H9 (cell line): Measurements from ENCODE around the gene NEUROD2. TPM values are rescaled to one million over a fixed set of nuclear protein-coding genes. Genes with fewer than 3 reads are reported as not detected.

ENCODE experiments used
- DNase-seq: peaks from one replicate; pipeline ENCODE4 v3.0.0-alpha.2; 2017
- H2AFZ ChIP-seq: one replicate; pipeline ENCODE4 v1.6.1; 2013; ENCODE audit warnings: mild to moderate bottlenecking, low read length, control low read depth, moderate library complexity
- H2AK5ac ChIP-seq: 2 replicates; pipeline ENCODE4 v1.6.1; 2013; ENCODE audit warnings: low read length, control low read depth, mixed read lengths; ENCODE audit not compliant: insufficient read length
- H2BK120ac ChIP-seq: one replicate; pipeline ENCODE4 v1.6.1; 2013; ENCODE audit warnings: low read depth, mild to moderate bottlenecking, low read length, control low read depth, inconsistent platforms; ENCODE audit not compliant: poor library complexity, severe bottlenecking
- H2BK12ac ChIP-seq: 2 replicates; pipeline ENCODE4 v1.6.1; 2013; ENCODE audit warnings: low read length, control low read depth, mixed read lengths, low read depth; ENCODE audit not compliant: insufficient read length
- H2BK15ac ChIP-seq: 2 replicates; pipeline ENCODE4 v1.6.1; 2013; ENCODE audit warnings: low read depth, low read length, control low read depth
- H2BK20ac ChIP-seq: one replicate; pipeline ENCODE4 v1.6.1; 2013; ENCODE audit warnings: low read depth, mild to moderate bottlenecking, low read length, control low read depth, inconsistent platforms; ENCODE audit not compliant: poor library complexity, severe bottlenecking
- H2BK5ac ChIP-seq: 2 replicates; pipeline ENCODE4 v1.6.1; 2013; ENCODE audit warnings: low read length, control low read depth, mixed read lengths; ENCODE audit not compliant: insufficient read length
- H3K14ac ChIP-seq: 2 replicates; pipeline ENCODE4 v1.6.1; 2013; ENCODE audit warnings: low read length, control low read depth; ENCODE audit not compliant: insufficient read depth
- H3K18ac ChIP-seq: 2 replicates; pipeline ENCODE4 v1.6.1; 2013; ENCODE audit warnings: low read depth, mild to moderate bottlenecking, mixed read lengths, low read length, control low read depth; ENCODE audit not compliant: insufficient read length
- H3K23ac ChIP-seq: 2 replicates; pipeline ENCODE4 v1.6.1; 2013; ENCODE audit warnings: low read length, control low read depth, mixed read lengths, low read depth; ENCODE audit not compliant: insufficient read length
- H3K23me2 ChIP-seq: 2 replicates; pipeline ENCODE4 v1.6.1; 2013; ENCODE audit warnings: low read depth, mild to moderate bottlenecking, mixed read lengths, low read length, control low read depth; ENCODE audit not compliant: insufficient read length, poor library complexity, severe bottlenecking
- H3K27ac ChIP-seq: 2 replicates; pipeline ENCODE4 v1.5.1; 2013; ENCODE audit warnings: low read length, control low read depth, mixed read lengths, low read depth; ENCODE audit not compliant: insufficient read length
- H3K27me3 ChIP-seq: 2 replicates; pipeline ENCODE4 v1.6.1; 2013; ENCODE audit warnings: low read length, control low read depth, inconsistent platforms; ENCODE audit not compliant: insufficient read depth
- H3K4ac ChIP-seq: 2 replicates; pipeline ENCODE4 v1.6.1; 2013; ENCODE audit warnings: low read depth, mild to moderate bottlenecking, control low read depth, inconsistent platforms, low read length, moderate library complexity
- H3K4me1 ChIP-seq: 2 replicates; pipeline ENCODE4 v1.6.1; 2013; ENCODE audit warnings: low read length, control low read depth, inconsistent platforms; ENCODE audit not compliant: insufficient read depth
- H3K4me2 ChIP-seq: 2 replicates; pipeline ENCODE4 v1.6.1; 2013; ENCODE audit warnings: low read length, control low read depth, mixed read lengths; ENCODE audit not compliant: insufficient read length, insufficient read depth
- H3K56ac ChIP-seq: 2 replicates; pipeline ENCODE4 v1.6.1; 2013; ENCODE audit warnings: low read depth, mild to moderate bottlenecking, mixed read lengths, low read length, control low read depth; ENCODE audit not compliant: insufficient read length
- H3K79me1 ChIP-seq: 2 replicates; pipeline ENCODE4 v1.6.1; 2013; ENCODE audit warnings: low read depth, mild to moderate bottlenecking, moderate library complexity, low read length, control low read depth, inconsistent platforms; ENCODE audit not compliant: insufficient read depth, poor library complexity, severe bottlenecking
- H3K79me2 ChIP-seq: 2 replicates; pipeline ENCODE4 v1.6.1; 2013; ENCODE audit warnings: low read length, control low read depth, inconsistent platforms; ENCODE audit not compliant: insufficient read depth
- H3K9ac ChIP-seq: 2 replicates; pipeline ENCODE4 v1.6.1; 2013; ENCODE audit warnings: low read length, control low read depth, mixed read lengths; ENCODE audit not compliant: insufficient read length; ENCODE audit errors: extremely low read depth
- H3K9me3 ChIP-seq: one replicate; pipeline ENCODE4 v1.6.1; 2013; ENCODE audit warnings: low read depth, low read length, inconsistent platforms; ENCODE audit not compliant: control insufficient read depth
- H3T11ph ChIP-seq: one replicate; pipeline ENCODE4 v1.6.1; 2013; ENCODE audit warnings: mild to moderate bottlenecking, low read length, control low read depth, inconsistent platforms
- H4K20me1 ChIP-seq: one replicate; pipeline ENCODE4 v1.6.1; 2013; ENCODE audit not compliant: control insufficient read depth, insufficient read length, insufficient read depth
- H4K5ac ChIP-seq: 2 replicates; pipeline ENCODE4 v1.6.1; 2013; ENCODE audit warnings: low read depth, mild to moderate bottlenecking, mixed read lengths, low read length, control low read depth; ENCODE audit not compliant: insufficient read length
- H4K8ac ChIP-seq: replicated peaks from 2 replicates; pipeline ENCODE4 v1.6.1; 2013; ENCODE audit warnings: low read length, control low read depth, mixed read lengths, low read depth; ENCODE audit not compliant: insufficient read length
- H4K91ac ChIP-seq: 2 replicates; pipeline ENCODE4 v1.6.1; 2013; ENCODE audit warnings: low read depth, mild to moderate bottlenecking, moderate library complexity, mixed read lengths, low read length, control low read depth; ENCODE audit not compliant: insufficient read length
- H3K27ac Mint-ChIP-seq, 3 experiments: 2 replicates in 2 of 3; 3 replicates in 1 of 3; pipeline ENCODE4 v1.8.0; 2020 to 2021; ENCODE audit warnings: mixed read lengths in 3 of 3, mild to moderate bottlenecking in 1 of 3, moderate library complexity in 1 of 3
- H3K27me3 Mint-ChIP-seq: 2 replicates; pipeline ENCODE4 v1.8.0; 2021; ENCODE audit warnings: low read depth, mild to moderate bottlenecking, moderate library complexity, mixed read lengths
- H3K36me3 Mint-ChIP-seq, 3 experiments: 2 replicates in 2 of 3; 3 replicates in 1 of 3; pipeline ENCODE4 v1.8.0; 2020 to 2021; ENCODE audit warnings: low read depth in 3 of 3, mixed read lengths in 3 of 3; ENCODE audit not compliant: insufficient read depth in 1 of 3
- H3K4me1 Mint-ChIP-seq, 2 experiments: 2 replicates each; pipeline ENCODE4 v1.8.0; 2020; ENCODE audit warnings: mixed read lengths in 2 of 2
- H3K4me3 Mint-ChIP-seq, 2 experiments: 2 replicates in 1 of 2; 3 replicates in 1 of 2; pipeline ENCODE4 v1.8.0; 2020 to 2021; ENCODE audit warnings: mild to moderate bottlenecking in 2 of 2, mixed read lengths in 2 of 2, moderate library complexity in 1 of 2
- H3K9me3 Mint-ChIP-seq, 2 experiments: 2 replicates in 1 of 2; 3 replicates in 1 of 2; pipeline ENCODE4 v1.8.0; 2020; ENCODE audit warnings: mild to moderate bottlenecking in 2 of 2, mixed read lengths in 2 of 2, moderate library complexity in 1 of 2
- CTCF ChIP-seq: fragments of 200-600 bp; sonication (generic); conservative IDR thresholded peaks from 3 replicates; pipeline ENCODE4 v1.8.0; 2021; ENCODE audit warnings: antibody characterized with exemption, mild to moderate bottlenecking
- WGBS: extraction: QIAGEN DNeasy Blood & Tissue Kit; methylation state at CpG from one replicate; pipeline ENCODE4 v1.1.7; 2013; ENCODE audit warnings: missing lambda C conversion rate, low lambda C conversion rate, mixed read lengths; ENCODE audit not compliant: insufficient read length; ENCODE audit errors: extremely low coverage; 5-methylcytosine and 5-hydroxymethylcytosine counted together
- total RNA-seq: library from RNA; stranded (reverse); gene quantifications from 2 replicates; pipeline ENCODE4 v1.2.1, GENCODE V29; 2021

The NEUROD2 gene
- total RNA-seq, 1 experiment from 2014 or later, result not detected

- H3K27me3 Mint-ChIP-seq, result no peaks in the 10 kb centered on the region
- Histone ChIP-seq H4K5ac (no peak overlapping the region), H3K23ac (no peak overlapping the region), H3K23me2 (peaks cover 9% of the 10 kb centered on the region), H3K79me1 (no peaks in the 10 kb centered on the region), H2AK5ac (no peak overlapping the region), H3K4me2 (no peak overlapping the region), H3K4me1 (peaks cover 9% of the 10 kb centered on the region; the same call in 1 of the 2 replicates), H3T11ph (no peak overlapping the region), H3K14ac (no peak overlapping the region), H4K20me1 (no peaks in the 10 kb centered on the region), H2BK12ac (no peak overlapping the region), H2BK15ac (no peak overlapping the region), H3K18ac (no peak overlapping the region), H3K56ac (no peak overlapping the region), H4K91ac (no peak overlapping the region), H3K4ac (no peak overlapping the region), H2BK5ac (no peak overlapping the region), H3K27me3 (no peaks in the 10 kb centered on the region), H3K9me3 (no peaks in the 10 kb centered on the region), H3K9ac (no peak overlapping the region), H3K79me2 (no peaks in the 10 kb centered on the region; the same call in 1 of the 2 replicates), H3K27ac (no peak overlapping the region), H2BK20ac (no peak overlapping the region), H4K8ac (no peak overlapping the region), H2AFZ (no peak overlapping the region), H2BK120ac (no peak overlapping the region)
- no peak for DNase-seq
- peaks cover 64 to 66% of the 10 kb centered on the region in 2 experiments for H3K4me1 Mint-ChIP-seq
- no peak for TF ChIP-seq CTCF
- no CpG with 5 or more reads among the region's 11 CpGs for WGBS
- peak overlapping the region in 1 of 2 experiments; percentile 61; a peak in 3 of 5 replicates for H3K4me3 Mint-ChIP-seq
- H3K9me3 Mint-ChIP-seq, result no peaks in the 10 kb centered on the region
- peaks cover 0 to 3% (median 0%) of the 10 kb centered on the region in 3 experiments; a peak in 3 of 7 replicates for H3K36me3 Mint-ChIP-seq
- peak overlapping the region; percentile 58 to 75 (median 72); a peak in 6 of 7 replicates for H3K27ac Mint-ChIP-seq
Observed at GRCh38 chr17:39639566-39640458, 32.1 kb upstream of the NEUROD2 start.
